Measurements from ENCODE around the gene PDHB. TPM values are rescaled to one million over a fixed set of nuclear protein-coding genes. Genes with fewer than 3 reads are reported as not detected.
A peak's percentile ranks its signal among the peaks of the same experiment; 100 is the strongest.

PDHB gene
- total and polyA plus RNA-seq, 2 of the 13 experiments (the other 11 are each of a cell fraction or from before 2014, with no cell fraction given) = 108 to 153 TPM

- Histone ChIP-seq H3K9ac (ENCODE audit: insufficient read depth, low read depth, low read length) (no peak overlapping the region), H3K27ac (ENCODE audit: extremely low read length, insufficient read depth, low read length) (no peak overlapping the region), H3K27me3 (ENCODE audit: control insufficient read depth in 1 of 2, insufficient read depth in 2 of 2, low read length in 2 of 2) (no peaks in the 10 kb centered on the region), H3K79me2 (ENCODE audit: insufficient read depth, low read length) (no peaks in the 10 kb centered on the region), H3K9me3 (ENCODE audit: low read length) (no peaks in the 10 kb centered on the region), H3K36me3 (replicated peaks in 1 of 2; ENCODE audit: control insufficient read depth in 1 of 2, insufficient read depth in 2 of 2, low read length in 2 of 2) (no peaks in the 10 kb centered on the region), H4K20me1 (ENCODE audit: insufficient read depth, low read length) (no peaks in the 10 kb centered on the region), H3K4me3 (replicated peaks in 1 of 3; ENCODE audit: insufficient read depth in 1 of 3, low read depth in 2 of 3, low read length in 3 of 3) (no peak overlapping the region), H3K4me1 (ENCODE audit: insufficient read depth, low read length) (peaks cover 34% of the 10 kb centered on the region), H2AFZ (ENCODE audit: low read length) (no peak overlapping the region), H3K4me2 (ENCODE audit: low read depth, low read length) (no peak overlapping the region)
- no peak for DNase-seq (ENCODE audit: low spot score)
- BruUV-seq (replicated peaks) = no TSS peak
- WGBS (ENCODE audit: low lambda C conversion rate) = 79% methylated on average over 3 of the region's 3 CpGs
- ATAC-seq = no peak
- in situ Hi-C loops (cut with HindIII; ENCODE audit: extremely low pct_ligation_motif_present, low pct_unique_long_range_greater_than_20kb) = no loop called here
- TF ChIP-seq ZNF451 (CRISPR knock-in tag; IDR thresholded peaks at IDR 0.05) (no peak), ZNF780A (CRISPR knock-in tag; IDR thresholded peaks at IDR 0.05) (no peak), ZNF20 (CRISPR knock-in tag; IDR thresholded peaks at IDR 0.05) (no peak), ATF6 (CRISPR knock-in tag; conservative IDR thresholded peaks at IDR 0.05) (no peak), ZSCAN25 (CRISPR knock-in tag; IDR thresholded peaks at IDR 0.05) (no peak), ZBTB1 (CRISPR knock-in tag; IDR thresholded peaks at IDR 0.05; ENCODE audit: borderline replicate concordance) (no peak)
- FAIRE-seq = no peak
- POLR2A ChIA-PET = no interaction called here
- CTCF ChIA-PET (ENCODE audit: low intra/inter-chr PET ratio, low total read pairs) = no interaction called here
- intact Hi-C loops (cut with micrococcal nuclease; ENCODE audit: unreplicated experiment) = no loop called here
These were observed 31.2 kb upstream of the PDHB start for GRCh38 chr3:58464866-58465265.

GRCh38 chr3:58463942-58464271 lies 30.3 kb upstream of the PDHB start:
- in situ Hi-C loops (cut with HindIII; ENCODE audit: extremely low pct_ligation_motif_present, low pct_unique_long_range_greater_than_20kb) = no loop called here
- H3K4me2 ChIP-seq (ENCODE audit: low read depth, low read length) = peak overlapping the region; percentile 87
- TF ChIP-seq USF2 (IDR thresholded peaks at IDR 0.05; ENCODE audit: low read depth, low read length) (no peak), USF2 (CRISPR knock-in tag; IDR thresholded peaks at IDR 0.05; ENCODE audit: borderline replicate concordance) (peak; percentile 56; the same call in 1 of the 2 replicates), TARDBP (CRISPR knock-in tag; IDR thresholded peaks at IDR 0.05) (0 out of 2 replicates have a peak, but pooled peaks have one; percentile 5), ZNF780A (CRISPR knock-in tag; IDR thresholded peaks at IDR 0.05) (no peak)

More at GRCh38 chr3:58463942-58464271, 30.3 kb upstream of the PDHB start:
- H3K27ac ChIP-seq (ENCODE audit: extremely low read length, insufficient read depth, low read length) = no peak overlapping the region
- ChIA-PET CTCF (ENCODE audit: low intra/inter-chr PET ratio, low total read pairs) (interaction anchor here (1.0 to 1.9 kb wide), 3 partner anchors 28 to 69 kb away, joined by 3 to 12 read pairs (median 8); partner anchors contain the start of gene KCTD6), POLR2A (interaction anchor here (0.8 to 1.2 kb wide), 3 partner anchors 11 to 73 kb away, joined by 3 to 5 read pairs (median 4); partner anchors contain the start of gene ACOX2)
- no peak overlapping the region for H3K9ac ChIP-seq (ENCODE audit: insufficient read depth, low read depth, low read length)
- ATAC-seq (peak; percentile 35; the same call in 2 of the 3 replicates), DNase-seq (ENCODE audit: low spot score) (no peak), FAIRE-seq (no peak)
- H4K20me1 ChIP-seq (ENCODE audit: insufficient read depth, low read length) = no peaks in the 10 kb centered on the region
- no peaks in the 10 kb centered on the region for H3K27me3 ChIP-seq (ENCODE audit: control insufficient read depth in 1 of 2, insufficient read depth in 2 of 2, low read length in 2 of 2)
- WGBS (ENCODE audit: low lambda C conversion rate) = 15% methylated on average over 5 of the region's 5 CpGs
- no peaks in the 10 kb centered on the region for H3K36me3 ChIP-seq (replicated peaks in 1 of 2; ENCODE audit: control insufficient read depth in 1 of 2, insufficient read depth in 2 of 2, low read length in 2 of 2)
- H2AFZ ChIP-seq (ENCODE audit: low read length) = no peak overlapping the region
- no TSS peak for BruUV-seq (replicated peaks)
- intact Hi-C loops (cut with micrococcal nuclease; ENCODE audit: unreplicated experiment) = loop anchor here (1.0 to 2.0 kb wide), 4 partner anchors 12 to 69 kb away; no protein-coding TSS in a partner anchor
- H3K4me1 ChIP-seq (ENCODE audit: insufficient read depth, low read length) = peaks cover 29% of the 10 kb centered on the region
- H3K9me3 ChIP-seq (ENCODE audit: low read length) = no peaks in the 10 kb centered on the region
- H3K79me2 ChIP-seq (ENCODE audit: insufficient read depth, low read length) = no peaks in the 10 kb centered on the region
- H3K4me3 ChIP-seq (replicated peaks in 1 of 3; ENCODE audit: insufficient read depth in 1 of 3, low read depth in 2 of 3, low read length in 3 of 3) = peak overlapping the region in 1 of 3 experiments; percentile 54; a peak in 3 of 6 replicates

All from HepG2 (cell line).